HCT116 (cell line): ENCODE data around the gene WDR13. TPM values are rescaled to one million over a fixed set of nuclear protein-coding genes. Genes with fewer than 3 reads are reported as not detected.

ENCODE experiments used
- ATAC-seq: fragments of 200-7000 bp; cut with Tn5 transposase; 2 replicates; pipeline ENCODE4 v1.9.1; 2020; ENCODE audit warnings: mild to moderate bottlenecking, moderate library complexity
- BruUV-seq: library from RNA; stranded (reverse); fragments of 400-500 nt; replicated peaks from 2 replicates; lab custom pipeline; 2021; lab: Mats Ljungman, UMichigan
- CTCF ChIA-PET: fragments of 300-600 bp; sonication (Branson Sonifier 250); formaldehyde crosslinking; loops from one replicate; lab custom pipeline; 2021; ENCODE audit warnings: antibody characterized with exemption; lab: Charles Lee
- POLR2A ChIA-PET: fragments of 300-600, 350-600 bp; sonication (Branson Sonifier 250); formaldehyde crosslinking; loops from one replicate; lab custom pipeline; 2021; ENCODE audit warnings: antibody characterized with exemption; lab: Charles Lee
- RAD21 ChIA-PET, 2 experiments: fragments of 300-600 bp; sonication (Branson Sonifier 250); formaldehyde crosslinking; loops; one replicate each; lab custom pipeline; 2023; ENCODE audit warnings: low total read pairs in 2 of 2; ENCODE audit not compliant: uncharacterized antibody in 2 of 2, unreplicated experiment in 2 of 2, low non-redundant PET in 1 of 2; lab: Charles Lee
- DNase-seq: peaks from one replicate; pipeline ENCODE4 v3.0.0-alpha.2; 2010; ENCODE audit warnings: low read depth, low spot score
- H2AFZ ChIP-seq: fragments of 200-600 bp; shearing (Covaris generic), sonication (generic); 2 replicates; pipeline ENCODE4 v1.6.1; 2017; ENCODE audit warnings: low read depth, mixed run types, mixed read lengths, antibody characterized with exemption, low read length; ENCODE audit not compliant: poor library complexity, severe bottlenecking
- H3K27ac ChIP-seq: 2 replicates; pipeline ENCODE4 v1.5.1; 2012; ENCODE audit warnings: low read depth, low read length
- H3K27me3 ChIP-seq: fragments of 200-600 bp; sonication (generic); 2 replicates; pipeline ENCODE4 v1.6.1; 2016; ENCODE audit warnings: mixed run types, low read length, mixed read lengths; ENCODE audit not compliant: insufficient read depth
- H3K36me3 ChIP-seq, 2 experiments: fragments of 200-500 bp in 1 of 2; fragments of 200-600 bp in 1 of 2; sonication (Bioruptor generic) in 1 of 2; sonication (generic) in 1 of 2; 2 replicates each; pipeline versions ENCODE4 v1.5.1 to v1.6.1; 2014 to 2016; ENCODE audit warnings: low read length in 2 of 2, inconsistent platforms in 1 of 2, mixed read lengths in 1 of 2, mixed run types in 1 of 2; ENCODE audit not compliant: insufficient read depth in 2 of 2, control insufficient read depth in 1 of 2
- H3K4me1 ChIP-seq, 2 experiments: fragments of 200-600 bp in 1 of 2; sonication (generic) in 1 of 2; 2 replicates each; pipeline versions ENCODE4 v1.5.1 to v1.6.1; 2012 to 2017; ENCODE audit warnings: low read length in 2 of 2, inconsistent platforms in 1 of 2, mild to moderate bottlenecking in 1 of 2, mixed read lengths in 1 of 2, mixed run types in 1 of 2, moderate library complexity in 1 of 2; ENCODE audit not compliant: insufficient read depth in 2 of 2, control insufficient read depth in 1 of 2
- H3K4me2 ChIP-seq: fragments of 200-600 bp; sonication (generic); 2 replicates; pipeline ENCODE4 v1.6.1; 2017; ENCODE audit warnings: mixed run types, low read length, mixed read lengths
- H3K4me3 ChIP-seq, 2 experiments: fragments of 200-600 bp in 1 of 2; sonication (generic) in 1 of 2; replicated peaks in 1 of 2; 2 replicates each; pipeline ENCODE4 v1.5.1; 2011 to 2016; ENCODE audit warnings: low read length in 2 of 2, control low read depth in 1 of 2, low read depth in 1 of 2, mild to moderate bottlenecking in 1 of 2, mixed read lengths in 1 of 2, mixed run types in 1 of 2
- H3K79me2 ChIP-seq: fragments of 200-600 bp; sonication (generic); 2 replicates; pipeline ENCODE4 v1.6.1; 2017; ENCODE audit warnings: mild to moderate bottlenecking, mixed run types, low read length, moderate library complexity, mixed read lengths; ENCODE audit not compliant: insufficient read depth
- H3K9ac ChIP-seq: fragments of 200-600 bp; sonication (generic); 2 replicates; pipeline ENCODE4 v1.6.1; 2016; ENCODE audit warnings: low read length, mixed read lengths
- H3K9me2 ChIP-seq: fragments of 200-600 bp; sonication (generic), shearing (Covaris generic); 2 replicates; pipeline ENCODE4 v1.6.1; 2017; ENCODE audit warnings: mixed run types, mild to moderate bottlenecking, moderate library complexity; ENCODE audit not compliant: insufficient read depth
- H3K9me3 ChIP-seq, 2 experiments: fragments of 200-500 bp in 1 of 2; fragments of 200-600 bp in 1 of 2; sonication (Bioruptor generic) in 1 of 2; sonication (generic) in 1 of 2; 2 replicates each; pipeline ENCODE4 v1.6.1; 2014 to 2017; ENCODE audit warnings: low read length in 2 of 2, mixed read lengths in 2 of 2, inconsistent platforms in 1 of 2, low read depth in 1 of 2, mild to moderate bottlenecking in 1 of 2, mixed run types in 1 of 2, moderate library complexity in 1 of 2; ENCODE audit not compliant: control insufficient read depth in 1 of 2, insufficient read depth in 1 of 2
- H4K20me1 ChIP-seq: fragments of 200-600 bp; sonication (generic), shearing (Covaris generic); 2 replicates; pipeline ENCODE4 v1.6.1; 2017; ENCODE audit warnings: mixed run types, mild to moderate bottlenecking, moderate library complexity; ENCODE audit not compliant: insufficient read depth
- ATF3 ChIP-seq: IDR thresholded peaks from 2 replicates; pipeline ENCODE4 v1.6.1; 2012
- CBX3 ChIP-seq: IDR thresholded peaks from 2 replicates; pipeline ENCODE4 v1.6.1; 2012; ENCODE audit warnings: low read depth
- EZH2 ChIP-seq: fragments of 200-600 bp; sonication (generic); IDR thresholded peaks from 2 replicates; pipeline ENCODE4 v1.6.1; 2017; ENCODE audit warnings: antibody characterized with exemption, mixed run types
- FOSL1 ChIP-seq: IDR thresholded peaks from 2 replicates; pipeline ENCODE4 v1.6.1; 2012; ENCODE audit warnings: low read depth
- MAX ChIP-seq: IDR thresholded peaks from 2 replicates; pipeline ENCODE4 v1.6.1; 2012
- POLR2A ChIP-seq: IDR thresholded peaks from 2 replicates; pipeline ENCODE4 v1.7.0; 2011; ENCODE audit warnings: borderline replicate concordance; ENCODE audit not compliant: insufficient read depth, insufficient read length; ENCODE audit errors: extremely low read depth
- POLR2AphosphoS5 ChIP-seq: IDR thresholded peaks from 2 replicates; pipeline ENCODE4 v1.6.1; 2011; ENCODE audit warnings: mild to moderate bottlenecking, low read depth, low read length, moderate library complexity
- SP1 ChIP-seq: IDR thresholded peaks from 2 replicates; pipeline ENCODE4 v1.6.1; 2012; ENCODE audit warnings: low read depth
- SRF ChIP-seq: IDR thresholded peaks from 2 replicates; pipeline ENCODE4 v1.6.1; 2012; ENCODE audit warnings: low read depth
- YY1 ChIP-seq: IDR thresholded peaks from 2 replicates; pipeline ENCODE4 v1.6.1; 2011; ENCODE audit warnings: low read length, low read depth, moderate library complexity, mild to moderate bottlenecking; ENCODE audit not compliant: insufficient replicate concordance; ENCODE audit errors: extremely low read depth
- ZNF274 ChIP-seq: fragments of 200-500 bp; sonication (Bioruptor generic); IDR thresholded peaks from 2 replicates; pipeline ENCODE4 v1.6.1; 2014; ENCODE audit warnings: mild to moderate bottlenecking, low read depth, low read length, inconsistent platforms
- intact Hi-C: fragments of 100-400 bp; cut with micrococcal nuclease; formaldehyde crosslinking; loops from 2 replicates; pipeline ENCODE4 v1.10.0; 2022
- total RNA-seq: library from RNA; stranded (reverse); gene quantifications from one replicate; pipeline ENCODE4 v1.2.1, GENCODE V29; 2021; ENCODE audit not compliant: unreplicated experiment

Gene WDR13
- total RNA-seq, 1 experiment from 2014 or later, result 54.0 TPM

GRCh38 chrX:48613502-48614160 is 16.3 kb downstream of the WDR13 start:
- no peaks in the 10 kb centered on the region for H3K4me1 ChIP-seq
- BruUV-seq, result no TSS peak
- no peaks in the 10 kb centered on the region for H3K9me2 ChIP-seq
- no peaks in the 10 kb centered on the region for H3K79me2 ChIP-seq
- no peak overlapping the region for H3K4me2 ChIP-seq
- no peaks in the 10 kb centered on the region for H3K36me3 ChIP-seq
- H4K20me1 ChIP-seq, result no peaks in the 10 kb centered on the region
- no peaks in the 10 kb centered on the region for H3K9me3 ChIP-seq
- H3K9ac ChIP-seq, result no peak overlapping the region
- no peaks in the 10 kb centered on the region for H3K27me3 ChIP-seq
- no peak overlapping the region for H2AFZ ChIP-seq
- TF ChIP-seq ATF3 (no peak), MAX (no peak), POLR2A (no peak), EZH2 (no peak), FOSL1 (no peak), SP1 (no peak), ZNF274 (no peak), SRF (no peak), CBX3 (no peak)
- RAD21 ChIA-PET, result no interaction called here
- CTCF ChIA-PET, result no interaction called here
- ATAC-seq, result no peak
- intact Hi-C loops, result no loop called here
- DNase-seq, result no peak
- H3K4me3 ChIP-seq, result no peak overlapping the region
- POLR2A ChIA-PET, result no interaction called here
- no peak overlapping the region for H3K27ac ChIP-seq

- no peak for TF ChIP-seq POLR2AphosphoS5
- TF ChIP-seq YY1, result no peak
- no peaks in the 10 kb centered on the region for H3K9me2 ChIP-seq
- DNase-seq (no peak), ATAC-seq (no peak)
- H3K79me2 ChIP-seq, result no peaks in the 10 kb centered on the region
- ChIA-PET CTCF (no interaction called here), RAD21 (no interaction called here), POLR2A (no interaction called here)
- no TSS peak for BruUV-seq
- no peak overlapping the region for H2AFZ ChIP-seq
- H3K9ac ChIP-seq, result no peak overlapping the region
- no peaks in the 10 kb centered on the region for H4K20me1 ChIP-seq
- no peak overlapping the region for H3K4me3 ChIP-seq
- H3K9me3 ChIP-seq, result no peaks in the 10 kb centered on the region
- no peaks in the 10 kb centered on the region for H3K4me1 ChIP-seq
- no peak overlapping the region for H3K4me2 ChIP-seq
- H3K27ac ChIP-seq, result no peak overlapping the region
- intact Hi-C loops, result no loop called here
- H3K36me3 ChIP-seq, result no peaks in the 10 kb centered on the region
- no peaks in the 10 kb centered on the region for H3K27me3 ChIP-seq
These were observed 19.3 kb downstream of the WDR13 start for GRCh38 chrX:48616576-48616975.
